GM03348 (cell line): ENCODE data around the gene WIPF2.
"Not testable (repeated sequence)": the region's sequence is repeated elsewhere in the genome, so short reads cannot be mapped to it uniquely, and the experiment has no call there.

Experiments
- DNase-seq: peaks from one replicate; pipeline ENCODE4 v3.0.0; 2012; ENCODE audit warnings: low spot score

Gene WIPF2

DNA sequence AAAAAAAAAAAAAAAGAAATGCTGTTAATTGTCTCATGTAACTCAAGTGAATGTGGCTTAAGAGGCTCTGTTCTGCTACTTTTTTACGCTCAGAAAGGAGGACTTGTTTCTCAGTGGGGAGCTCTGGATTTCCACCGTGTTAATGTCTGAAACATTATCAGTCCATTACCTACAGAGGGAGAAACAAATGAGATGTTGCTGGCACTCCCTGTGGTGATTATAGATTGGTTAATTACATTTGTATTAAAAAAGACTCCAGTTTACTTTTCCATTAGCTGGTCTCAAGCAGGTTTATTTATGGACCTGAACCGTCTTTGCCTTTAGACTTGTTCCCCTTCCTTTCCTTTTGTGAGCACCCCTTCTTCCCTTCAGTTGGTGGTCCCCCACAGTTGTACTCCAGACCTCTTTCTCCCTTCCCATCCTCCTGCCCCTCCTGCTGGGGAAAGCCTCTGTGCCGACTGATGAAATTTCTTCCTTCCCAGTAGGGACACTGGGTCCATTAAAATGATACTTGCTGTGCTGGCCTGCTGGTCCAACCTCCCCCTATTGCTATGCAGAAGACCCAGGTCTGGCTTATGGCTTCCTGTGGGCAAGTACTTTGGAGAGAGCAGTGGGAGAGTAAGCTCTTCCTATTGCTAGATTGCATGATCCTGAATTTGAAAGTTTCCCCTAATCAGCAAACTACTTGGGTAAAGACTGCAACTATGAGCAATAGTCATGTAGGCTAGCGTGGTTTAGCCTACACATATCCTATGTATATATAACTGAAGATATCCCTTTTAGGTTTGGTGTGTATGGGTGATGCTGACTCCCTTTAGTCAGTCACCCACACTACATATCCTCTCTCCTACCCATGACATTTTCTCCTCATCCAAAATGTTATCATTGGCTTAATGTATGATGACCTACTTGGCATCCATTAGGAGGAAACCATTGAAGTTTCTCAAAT lies 76.7 kb downstream of the WIPF2 start:
- no peak for DNase-seq

DNA sequence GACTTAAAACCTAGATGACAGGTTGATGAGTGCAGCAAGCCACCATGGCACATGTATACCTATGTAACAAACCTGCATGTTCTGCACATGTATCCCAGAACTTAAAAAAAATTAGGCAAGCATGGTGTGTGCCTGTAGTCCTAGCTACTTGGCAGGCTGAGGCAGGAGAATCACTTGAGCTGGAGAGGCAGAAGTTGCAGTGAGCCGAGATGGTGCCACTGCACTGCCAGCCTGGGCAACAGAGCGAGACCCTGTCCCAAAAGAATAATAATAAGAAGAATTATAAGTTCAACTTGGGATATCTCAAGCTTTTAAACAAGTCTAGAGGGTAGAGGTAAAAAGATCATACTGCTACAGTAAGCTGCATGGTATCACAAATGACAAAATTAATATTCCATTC lies 78.4 kb downstream of the WIPF2 start:
- no peak for DNase-seq

DNA sequence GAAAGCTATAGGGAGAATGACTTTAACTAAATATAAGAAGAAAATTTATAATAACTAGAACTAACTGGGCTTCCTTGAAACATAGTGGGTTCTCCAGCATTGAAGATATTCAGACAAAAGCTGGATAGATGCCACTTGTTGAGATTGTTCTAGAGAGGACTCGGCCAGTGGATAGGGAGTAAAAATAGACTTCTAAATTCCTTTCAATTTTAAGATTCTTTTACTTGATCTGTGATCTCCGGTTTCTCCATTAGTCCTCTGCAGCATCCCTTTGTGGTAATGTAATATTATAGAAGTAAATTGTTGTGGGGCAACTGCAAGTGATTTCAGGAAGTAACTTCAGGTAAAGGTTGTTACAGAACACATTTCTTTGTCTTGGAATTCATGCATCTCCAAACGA lies 79.6 kb downstream of the WIPF2 start:
- peak; percentile 65 for DNase-seq

DNA sequence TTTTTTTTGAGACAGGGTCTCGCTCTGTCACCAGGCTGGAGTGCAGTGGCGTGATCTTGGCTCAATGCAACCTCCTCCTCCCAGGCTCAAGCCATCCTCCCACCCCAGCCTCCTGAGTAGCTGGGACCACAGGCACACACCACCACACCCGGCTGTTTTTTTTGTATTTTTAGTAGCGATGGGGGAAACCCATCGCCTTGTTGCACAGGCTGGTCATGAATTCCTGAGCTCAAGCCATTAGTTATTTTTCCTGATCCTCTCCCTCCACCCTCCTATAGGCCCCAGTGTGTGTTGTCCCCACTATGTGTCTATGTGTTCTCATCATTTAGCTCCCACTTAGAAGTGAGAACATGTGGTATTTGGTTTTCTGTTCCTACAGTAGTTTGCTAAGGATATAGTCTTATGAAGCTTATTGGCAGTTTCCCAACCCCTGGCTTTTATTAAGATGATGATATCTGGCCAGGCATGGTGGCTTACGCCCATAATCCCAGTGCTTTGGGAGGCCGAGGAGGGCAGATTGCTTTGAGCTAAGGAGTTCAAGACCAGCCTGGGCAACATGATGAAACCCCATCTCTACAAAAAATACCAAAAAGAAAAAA lies 80.2 kb downstream of the WIPF2 start:
- DNase-seq, result not testable (repeated sequence)

DNA sequence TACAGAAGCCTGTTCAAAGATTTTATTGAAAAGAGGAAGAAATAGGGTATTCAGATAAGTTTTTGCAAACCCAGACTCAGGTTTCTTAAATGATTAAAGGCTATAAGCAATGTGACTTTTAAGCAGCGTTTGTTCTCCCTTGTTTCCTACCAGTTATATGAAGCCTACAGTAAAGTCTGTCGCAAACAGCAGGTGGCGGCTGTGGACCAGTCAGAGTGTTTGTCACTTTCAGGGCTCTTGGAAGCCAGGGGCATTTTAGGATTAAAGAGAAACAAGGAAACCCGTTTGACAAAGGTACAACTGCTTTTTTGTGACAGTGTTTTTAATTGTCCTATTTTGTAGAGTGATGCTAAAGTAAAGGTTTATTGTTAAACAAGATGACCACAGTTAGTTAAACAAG lies 82.2 kb downstream of the WIPF2 start:
- no peak for DNase-seq

DNA sequence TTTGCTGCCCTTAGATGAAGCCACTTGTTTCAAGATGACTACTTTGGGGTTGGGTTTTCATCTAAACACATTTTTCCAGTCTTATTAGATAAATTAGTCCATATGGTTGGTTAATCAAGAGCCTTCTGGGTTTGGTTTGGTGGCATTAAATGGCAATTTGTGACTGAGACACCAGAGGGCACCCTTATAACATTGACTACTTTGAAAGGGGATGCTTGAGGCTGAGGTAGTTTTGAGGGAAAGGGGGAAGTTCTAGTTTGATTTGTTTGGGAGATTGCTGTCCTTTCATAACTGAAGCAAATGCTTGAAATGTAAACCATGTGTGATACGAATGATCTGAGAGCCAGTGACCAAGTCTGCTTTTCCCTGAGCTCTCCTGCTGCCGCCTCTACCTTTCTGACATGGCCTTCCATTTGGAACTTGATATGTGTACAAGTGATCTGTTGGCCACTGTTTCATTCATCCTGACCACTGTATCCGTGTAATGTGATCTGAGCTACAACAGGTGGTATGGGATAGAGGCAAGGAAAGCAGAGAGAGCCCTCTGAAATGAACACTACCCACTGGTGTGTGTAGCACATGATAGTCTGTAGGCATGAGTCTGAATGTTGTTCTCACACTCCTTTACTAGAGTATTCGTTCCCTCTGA lies 84.0 kb downstream of the WIPF2 start:
- no peak for DNase-seq

DNA sequence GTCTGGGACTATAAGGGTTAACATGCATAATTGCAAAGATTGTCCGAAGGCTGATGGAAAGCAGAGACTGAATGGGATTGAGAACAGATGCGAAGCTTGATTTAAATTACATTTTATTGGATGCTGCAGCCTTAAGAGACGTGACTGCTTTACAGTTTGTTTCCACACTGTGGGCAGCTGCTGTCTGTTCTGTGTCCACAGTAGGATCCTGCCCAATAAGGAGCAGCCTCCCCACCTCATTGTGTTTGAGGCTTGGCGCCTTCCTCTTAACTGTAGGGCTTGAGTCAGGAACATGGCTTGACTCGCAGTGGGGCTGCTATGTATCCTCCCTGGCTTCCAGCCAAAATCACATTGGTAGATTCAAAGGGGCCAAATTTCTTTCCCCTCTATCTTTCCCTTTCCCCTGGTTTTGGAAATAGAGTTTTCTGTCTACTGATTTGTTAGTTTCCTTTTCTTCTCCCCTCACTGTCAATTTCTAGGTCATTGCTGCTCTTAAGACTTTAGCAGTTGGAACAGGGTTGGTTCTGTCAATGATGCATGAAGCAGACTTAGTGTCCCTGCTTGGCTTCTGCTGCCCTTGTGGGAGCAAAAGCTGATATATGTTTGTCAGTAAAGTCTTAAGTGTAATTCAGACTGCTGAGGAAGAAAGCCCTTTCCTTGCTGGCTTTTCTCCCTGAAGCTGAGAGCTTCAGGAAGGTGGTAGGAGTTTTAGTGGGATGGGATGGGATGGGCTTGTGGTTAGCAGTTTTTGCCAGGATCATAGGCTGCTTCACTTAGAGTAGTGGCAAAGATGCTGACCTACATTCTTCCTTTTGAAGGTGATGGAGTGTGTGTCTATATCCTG lies 84.8 kb downstream of the WIPF2 start:
- DNase-seq, result no peak

DNA sequence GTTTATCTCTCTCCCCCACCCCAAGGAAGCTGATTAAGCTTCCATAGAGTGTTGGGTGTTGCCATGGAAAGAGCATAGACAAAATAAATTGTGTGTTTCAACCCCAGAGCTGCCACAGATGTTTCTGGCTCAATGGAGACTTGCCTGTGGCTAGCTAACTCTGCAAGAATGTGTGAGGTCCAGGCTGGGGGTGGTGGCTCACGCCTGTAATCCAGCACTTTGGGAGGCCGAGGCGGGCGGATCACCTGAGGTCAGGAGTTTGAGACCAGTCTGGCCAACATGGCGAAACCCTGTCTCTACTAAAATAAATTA lies 85.4 kb downstream of the WIPF2 start:
- not testable (repeated sequence) for DNase-seq

DNA sequence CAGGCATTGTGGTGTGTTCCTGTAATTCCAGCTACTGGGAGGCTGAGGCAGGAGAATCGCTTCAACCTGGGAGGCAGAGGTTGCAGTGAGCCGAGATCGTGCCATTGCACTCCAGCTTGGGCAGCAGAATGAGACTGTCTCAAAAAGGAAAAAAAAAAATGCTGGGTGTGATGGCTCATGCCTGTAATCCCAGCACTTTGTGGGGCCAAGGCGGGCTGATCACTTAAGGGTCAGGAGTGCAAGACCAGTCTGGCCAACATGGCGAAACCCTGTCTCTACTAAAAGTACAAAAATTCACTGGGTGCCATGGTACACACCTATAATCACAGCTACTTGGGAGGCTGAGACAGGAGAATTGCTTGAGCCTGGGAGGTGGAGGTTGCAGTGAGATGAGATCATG lies 85.8 kb downstream of the WIPF2 start:
- DNase-seq, result not testable (repeated sequence)

DNA sequence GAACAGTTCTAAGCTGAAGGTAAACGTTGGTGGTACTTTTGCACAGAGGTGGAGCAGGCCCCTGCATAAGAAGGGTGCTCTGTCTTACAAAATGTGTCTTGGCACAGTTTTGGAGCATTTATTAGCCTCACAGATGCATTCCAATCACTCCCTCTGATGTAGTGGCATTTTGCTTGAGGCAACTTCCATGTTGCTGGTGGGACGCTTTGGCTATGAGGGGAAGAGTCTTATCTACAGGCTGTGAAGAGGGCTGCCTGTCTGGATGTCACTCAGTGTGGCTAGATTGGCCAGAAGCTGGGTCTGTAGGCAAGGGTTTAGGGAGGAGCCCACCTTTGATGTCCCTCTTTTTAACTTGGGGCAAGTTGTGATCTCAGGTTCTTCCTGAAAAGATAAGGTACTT lies 87.3 kb downstream of the WIPF2 start:
- DNase-seq, result no peak

DNA sequence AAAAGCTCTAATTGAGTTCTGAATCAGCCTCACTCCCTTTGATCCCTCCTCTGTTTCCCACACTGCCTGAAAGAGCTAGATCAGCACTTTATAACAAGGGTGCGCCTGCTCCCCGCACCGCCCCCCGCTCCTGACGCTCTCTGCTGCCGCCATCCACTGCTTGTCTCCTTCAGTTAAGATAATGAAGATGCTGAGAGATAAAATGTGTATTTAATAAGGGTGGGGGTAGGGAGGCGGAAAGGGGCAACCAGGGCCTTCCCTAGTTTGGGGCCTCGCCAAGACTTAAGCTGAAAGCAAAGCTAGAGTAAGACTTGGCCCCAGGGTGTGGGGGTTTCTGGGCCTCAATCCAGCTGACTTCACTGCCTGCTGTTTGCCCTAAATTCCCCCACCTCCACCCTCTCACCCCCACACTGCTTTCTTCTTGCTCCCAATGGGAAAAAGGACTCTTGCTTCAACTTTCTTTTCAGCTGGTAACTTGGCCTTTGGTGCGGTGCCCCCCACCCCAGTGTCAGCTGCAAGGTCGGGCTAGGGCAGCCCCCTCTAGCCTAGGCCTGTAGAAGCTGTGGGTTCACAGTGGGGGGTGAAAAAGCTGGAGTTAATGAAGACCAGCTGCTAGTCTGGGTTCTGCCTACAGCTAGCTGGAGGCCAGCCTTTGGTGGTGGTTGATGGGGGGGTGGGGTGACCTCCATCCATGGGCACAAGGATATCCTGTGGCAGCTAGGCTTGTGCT lies 88.1 kb downstream of the WIPF2 start:
- DNase-seq, result peak; percentile 41

DNA sequence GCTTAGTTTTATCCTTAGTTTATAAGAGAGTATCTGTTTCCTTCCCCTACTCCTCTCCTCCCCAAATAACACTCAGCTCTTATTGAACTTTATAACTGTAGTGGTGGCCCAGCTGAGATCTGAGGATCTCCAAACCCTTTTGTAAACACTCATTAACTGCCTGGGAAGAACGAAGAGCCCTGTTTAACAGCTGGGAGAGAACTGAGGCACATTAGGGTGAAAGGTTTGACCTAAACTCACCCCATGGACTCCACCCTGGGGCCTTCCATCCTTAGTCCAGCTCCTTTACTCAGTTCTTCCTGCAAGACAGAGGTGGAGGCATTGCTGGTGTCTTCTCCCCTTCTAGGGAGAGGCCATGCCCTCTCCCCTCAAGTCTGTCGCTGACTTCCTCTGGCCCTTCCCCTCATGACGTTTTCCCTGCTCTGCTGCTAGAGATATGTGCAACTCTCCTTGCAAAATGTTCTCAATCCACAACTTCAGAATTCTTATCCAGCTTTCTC lies 88.7 kb downstream of the WIPF2 start:
- no peak for DNase-seq

DNA sequence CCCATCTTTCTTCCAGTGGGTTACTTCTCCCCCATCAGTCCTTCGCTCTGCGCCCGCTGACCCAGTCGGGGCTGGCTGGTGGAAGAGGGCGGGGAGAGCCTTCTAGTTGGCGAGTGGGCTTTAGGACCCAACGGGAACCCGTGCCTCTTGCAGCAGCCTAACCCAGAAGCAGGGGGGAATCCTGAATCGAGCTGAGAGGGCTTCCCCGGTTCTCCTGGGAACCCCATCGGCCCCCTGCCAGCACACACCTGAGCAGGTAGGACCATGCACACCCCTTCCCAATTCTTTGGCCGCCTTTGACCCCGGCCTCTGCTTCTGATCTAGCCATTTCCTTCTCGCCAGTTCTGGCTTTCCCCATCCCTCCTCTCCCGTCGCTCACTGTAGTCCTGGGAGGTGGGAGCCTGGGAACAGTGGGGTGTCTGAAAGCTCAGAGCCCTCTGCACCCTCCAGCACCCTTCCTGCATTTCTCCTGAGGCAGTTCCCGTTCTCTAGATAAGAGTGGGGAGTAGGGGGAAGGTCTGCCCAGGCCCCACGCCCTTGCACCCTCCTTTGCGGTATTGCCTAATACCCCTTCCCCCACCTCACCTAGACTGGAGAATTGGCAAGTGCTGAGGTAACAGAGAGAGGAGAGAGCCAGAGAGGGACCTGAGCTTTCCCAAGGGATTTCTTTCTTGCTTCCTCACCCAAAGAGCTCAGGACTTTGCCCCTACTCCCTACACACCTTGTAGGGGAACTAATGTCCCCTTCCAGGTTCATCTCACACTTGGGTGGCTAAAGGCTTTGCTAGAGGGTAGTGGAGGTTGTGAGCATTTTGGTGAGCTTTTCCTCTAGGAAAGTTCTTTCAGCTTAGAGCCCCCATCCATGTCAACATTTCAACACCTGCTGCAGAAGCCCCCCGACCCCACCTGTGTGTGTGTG lies 90.2 kb downstream of the WIPF2 start, which contains the start of gene RARA:
TSS of gene RARA (plus strand) at position 150 of the 918 bp plus-strand sequence. CDS start 22,039 bp downstream, outside the sequence.
- DNase-seq, result no peak

DNA sequence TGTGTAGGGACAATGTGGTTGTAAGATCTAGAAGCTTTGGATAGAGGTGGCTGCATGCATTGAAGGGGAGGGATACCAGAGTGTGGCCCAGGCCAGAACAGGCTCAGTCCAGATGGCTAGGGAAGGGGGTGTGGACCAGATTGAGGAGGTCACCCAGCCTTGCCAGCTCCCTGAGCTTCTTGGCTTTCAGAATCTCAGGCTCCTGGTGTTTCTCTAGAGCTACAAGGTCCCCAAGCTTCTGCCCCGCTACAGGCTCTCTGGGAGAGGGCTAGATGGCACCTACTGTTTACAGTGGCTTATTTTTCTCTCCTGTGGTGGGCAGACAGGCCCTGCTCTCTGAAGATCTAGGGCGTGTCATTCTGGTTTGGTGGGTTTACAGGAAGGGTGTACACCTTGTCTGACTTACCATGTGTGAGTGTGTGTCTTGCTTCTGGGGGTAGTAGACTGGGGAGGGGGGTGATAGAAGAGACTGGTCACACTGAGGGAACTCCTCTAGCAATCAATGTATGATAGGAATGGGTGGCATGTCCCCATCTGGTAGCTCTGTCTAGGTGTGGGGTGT lies 90.9 kb downstream of the WIPF2 start:
- no peak for DNase-seq

DNA sequence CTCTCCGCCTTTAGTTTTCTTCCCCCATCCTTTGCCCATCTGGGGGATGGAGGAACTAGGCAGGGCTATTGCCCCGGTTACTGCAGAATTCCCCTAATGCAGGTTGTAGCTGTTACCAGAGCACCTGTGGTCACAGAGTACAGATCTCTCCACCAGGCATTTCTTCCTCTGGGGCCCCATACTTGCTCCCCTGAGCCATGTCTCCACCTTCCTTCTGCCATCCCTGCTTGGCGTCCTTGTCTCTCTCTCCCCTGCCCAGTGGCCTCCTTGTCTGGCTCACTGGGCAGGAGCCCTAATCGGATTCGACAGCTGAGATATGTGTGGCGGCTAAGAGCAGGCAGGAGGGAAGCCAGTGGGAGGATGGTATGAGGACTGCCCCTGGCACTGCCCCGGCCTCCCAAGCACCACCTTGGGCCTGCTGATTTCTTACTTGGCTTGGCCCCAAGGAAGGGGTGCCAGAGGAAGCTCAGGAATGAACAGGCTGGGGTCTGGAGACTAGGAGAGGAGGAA lies 91.8 kb downstream of the WIPF2 start:
- no peak for DNase-seq

DNA sequence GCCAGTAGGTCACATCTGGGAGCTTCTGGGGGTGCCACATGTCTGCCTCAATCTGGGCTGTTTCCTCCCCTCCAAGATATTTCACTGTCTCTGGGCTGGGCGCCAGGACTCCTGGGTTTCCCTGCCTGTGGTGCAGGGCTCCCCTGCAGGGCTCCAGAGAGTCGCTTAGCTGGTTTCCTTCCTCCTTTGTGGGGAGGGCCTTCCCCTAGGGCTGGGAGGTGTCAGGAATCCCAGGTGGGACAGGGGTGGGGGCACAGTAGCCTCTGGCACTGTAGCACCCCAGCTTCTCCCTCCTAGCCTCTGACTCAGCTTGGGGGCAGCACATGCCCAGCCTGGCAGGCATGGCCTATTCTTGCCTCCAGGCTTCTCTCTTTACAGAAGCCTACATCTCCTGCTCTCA lies 92.5 kb downstream of the WIPF2 start:
- DNase-seq, result no peak

DNA sequence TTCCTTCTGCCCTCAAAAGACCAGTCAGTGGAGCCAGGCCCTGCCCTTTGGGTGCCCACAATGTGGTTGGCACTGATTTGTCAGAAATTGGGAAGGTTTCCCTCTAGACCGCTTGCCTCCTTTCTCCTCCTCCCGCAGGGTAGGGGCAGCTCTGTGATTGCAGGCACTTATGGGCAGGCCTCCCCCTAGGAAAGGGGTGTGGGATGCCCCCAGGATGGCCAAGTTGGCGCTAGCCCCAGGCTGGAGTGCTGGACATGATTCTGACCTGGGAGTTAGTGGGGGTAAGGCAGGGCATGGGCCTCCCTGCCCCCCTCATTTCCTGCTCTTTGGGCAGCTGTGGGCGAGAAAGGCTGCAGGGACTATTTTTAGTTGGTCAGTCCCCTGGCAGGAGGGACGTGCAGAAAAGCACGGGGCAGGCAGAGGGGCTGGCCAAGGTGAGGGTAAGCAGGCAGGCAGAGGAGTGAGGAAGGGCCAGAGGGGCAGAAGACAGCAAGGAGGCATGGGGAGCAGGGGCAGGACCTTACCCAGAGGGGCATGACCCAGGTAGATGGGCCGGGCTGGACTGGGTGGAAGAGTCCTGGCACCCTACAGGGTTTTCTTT lies 93.1 kb downstream of the WIPF2 start:
- no peak for DNase-seq

DNA sequence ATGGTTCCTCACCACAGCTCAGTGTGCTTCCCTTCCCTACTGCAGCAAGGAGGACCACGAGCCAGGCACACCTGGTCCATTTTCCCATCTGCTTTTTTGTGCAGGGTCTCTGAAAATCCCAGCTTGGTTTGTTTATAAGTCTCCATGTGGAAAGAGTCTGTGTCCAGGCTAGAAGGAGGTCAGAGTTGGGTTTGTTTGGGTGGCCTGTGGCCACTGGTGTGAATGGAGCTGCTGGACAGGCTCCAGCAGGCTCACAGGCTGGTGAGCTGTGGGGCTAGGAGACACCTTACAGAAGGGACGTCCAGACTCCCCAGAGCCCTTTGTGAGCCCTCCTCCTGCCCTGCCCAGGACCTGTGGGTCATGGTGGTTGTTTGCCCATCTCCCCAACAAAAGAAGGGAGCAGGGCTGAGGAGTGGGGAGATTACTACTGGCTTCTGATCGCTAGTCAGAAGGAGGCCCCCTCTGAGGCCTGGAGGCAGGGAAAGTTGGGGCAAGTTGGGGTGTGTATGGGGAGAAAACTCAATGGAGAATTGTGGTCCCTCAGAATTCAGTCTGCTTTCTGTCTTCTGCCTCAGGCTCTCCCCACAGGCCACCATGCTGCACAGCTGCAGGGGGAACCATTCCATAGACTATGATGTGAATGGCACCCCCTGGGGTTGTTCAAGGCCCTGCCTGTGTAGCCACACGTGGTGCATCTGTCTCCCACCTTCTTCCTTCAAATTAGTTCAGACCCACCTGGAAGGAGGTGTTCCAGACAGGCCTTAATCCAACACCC lies 94.0 kb downstream of the WIPF2 start:
- no peak for DNase-seq
